LNCaP clone FGC (cell line): ENCODE results near the gene UST.

Experiments used
- DNase-seq: peaks from one replicate; pipeline ENCODE4 v3.0.0-alpha.2; 2011; ENCODE audit warnings: low read depth
- H3K4me3 ChIP-seq: 2 replicates; pipeline ENCODE4 v1.5.1; 2011; ENCODE audit warnings: mild to moderate bottlenecking, low read depth, low read length, control low read depth
- TF ChIP-seq, protein P1 (sequence below): IDR thresholded peaks from 2 replicates; pipeline ENCODE4 v1.5.1; 2012; ENCODE audit warnings: mild to moderate bottlenecking; ENCODE audit not compliant: control insufficient read depth, insufficient read depth; ENCODE audit errors: extremely low read depth

Gene UST

DNA sequence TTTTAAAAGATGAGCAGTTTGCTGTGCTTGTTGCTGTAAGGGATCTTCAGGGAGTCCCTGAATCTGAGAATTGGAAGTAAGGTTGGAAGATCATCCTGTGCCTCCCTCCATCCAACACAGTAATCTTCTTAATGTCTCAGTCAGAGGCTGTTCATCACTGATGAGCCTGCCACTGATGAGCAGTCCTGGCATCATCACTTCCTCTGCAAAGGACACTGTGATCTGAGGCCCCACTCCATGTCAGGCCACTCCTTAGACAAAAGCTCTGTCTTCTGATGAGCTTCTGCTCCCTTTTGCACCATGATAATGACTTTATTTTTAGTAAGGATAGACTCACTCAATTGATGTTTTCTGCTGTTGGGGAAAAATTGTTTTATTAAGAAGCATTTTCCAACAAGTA lies 121.0 kb downstream of the UST start:
- TF ChIP-seq, protein P1, sequence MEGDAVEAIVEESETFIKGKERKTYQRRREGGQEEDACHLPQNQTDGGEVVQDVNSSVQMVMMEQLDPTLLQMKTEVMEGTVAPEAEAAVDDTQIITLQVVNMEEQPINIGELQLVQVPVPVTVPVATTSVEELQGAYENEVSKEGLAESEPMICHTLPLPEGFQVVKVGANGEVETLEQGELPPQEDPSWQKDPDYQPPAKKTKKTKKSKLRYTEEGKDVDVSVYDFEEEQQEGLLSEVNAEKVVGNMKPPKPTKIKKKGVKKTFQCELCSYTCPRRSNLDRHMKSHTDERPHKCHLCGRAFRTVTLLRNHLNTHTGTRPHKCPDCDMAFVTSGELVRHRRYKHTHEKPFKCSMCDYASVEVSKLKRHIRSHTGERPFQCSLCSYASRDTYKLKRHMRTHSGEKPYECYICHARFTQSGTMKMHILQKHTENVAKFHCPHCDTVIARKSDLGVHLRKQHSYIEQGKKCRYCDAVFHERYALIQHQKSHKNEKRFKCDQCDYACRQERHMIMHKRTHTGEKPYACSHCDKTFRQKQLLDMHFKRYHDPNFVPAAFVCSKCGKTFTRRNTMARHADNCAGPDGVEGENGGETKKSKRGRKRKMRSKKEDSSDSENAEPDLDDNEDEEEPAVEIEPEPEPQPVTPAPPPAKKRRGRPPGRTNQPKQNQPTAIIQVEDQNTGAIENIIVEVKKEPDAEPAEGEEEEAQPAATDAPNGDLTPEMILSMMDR = no peak
- no peak for DNase-seq
- no peak overlapping the region for H3K4me3 ChIP-seq

DNA sequence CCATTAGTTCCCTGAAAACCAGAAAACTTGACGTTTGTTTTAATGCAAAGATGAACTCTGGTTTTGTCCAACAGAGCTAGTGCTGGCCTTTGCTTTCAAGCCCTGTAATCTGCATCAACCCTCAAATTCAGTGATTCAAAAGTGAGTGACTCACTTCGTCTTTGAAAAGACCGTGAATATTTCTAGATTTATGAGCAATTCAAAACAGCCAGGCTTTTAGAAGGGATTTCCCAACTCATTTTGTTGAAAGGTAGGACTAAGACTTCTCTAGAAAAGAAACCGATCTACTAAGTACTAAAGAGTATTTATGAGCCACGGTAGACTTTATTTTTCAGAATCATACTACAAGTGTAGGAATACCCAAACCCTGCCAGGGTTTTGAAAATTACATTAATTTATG lies 121.5 kb downstream of the UST start:
- no peak overlapping the region for H3K4me3 ChIP-seq
- DNase-seq = no peak
- TF ChIP-seq, protein P1 = no peak

DNA sequence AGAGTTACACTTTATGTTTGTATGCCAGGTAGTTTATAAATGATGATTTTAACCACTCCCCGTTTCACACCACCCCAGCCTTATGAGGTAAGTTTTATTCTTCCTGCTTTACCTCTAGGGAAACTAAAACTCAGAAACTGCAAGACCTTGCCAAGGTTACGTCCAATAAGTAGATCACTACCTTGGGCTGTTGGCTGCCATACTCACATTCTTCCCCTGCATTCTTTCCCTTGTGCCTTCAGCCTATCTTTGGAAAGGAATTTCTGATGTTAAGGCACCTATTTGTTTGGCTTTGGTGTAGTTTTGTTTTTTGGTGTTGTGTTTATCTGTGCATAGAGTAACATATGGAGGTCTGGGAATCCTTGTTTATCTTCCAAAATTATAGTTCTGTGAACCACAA lies 122.1 kb downstream of the UST start:
- no peak overlapping the region for H3K4me3 ChIP-seq
- no peak for DNase-seq
- TF ChIP-seq, protein P1 = no peak

DNA sequence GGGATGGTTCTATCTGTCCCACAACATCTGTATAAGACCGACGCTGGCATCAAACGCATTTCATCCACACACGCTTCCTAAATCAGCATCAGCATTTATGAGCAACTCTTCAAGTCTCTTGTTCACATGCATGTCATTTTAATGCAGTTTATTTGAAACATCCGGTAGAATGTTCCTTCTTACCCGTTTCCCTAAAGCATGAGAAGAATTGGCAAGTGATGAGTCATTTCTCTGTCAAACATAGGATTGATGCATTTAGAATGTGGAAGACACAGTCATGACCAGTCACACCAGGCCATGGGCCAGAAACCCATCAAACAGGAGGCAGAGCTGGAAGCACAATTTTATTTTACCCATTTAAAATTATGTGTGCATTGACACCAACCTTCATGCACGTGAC lies 122.8 kb downstream of the UST start:
- H3K4me3 ChIP-seq = no peak overlapping the region
- DNase-seq = no peak
- TF ChIP-seq, protein P1 = no peak

DNA sequence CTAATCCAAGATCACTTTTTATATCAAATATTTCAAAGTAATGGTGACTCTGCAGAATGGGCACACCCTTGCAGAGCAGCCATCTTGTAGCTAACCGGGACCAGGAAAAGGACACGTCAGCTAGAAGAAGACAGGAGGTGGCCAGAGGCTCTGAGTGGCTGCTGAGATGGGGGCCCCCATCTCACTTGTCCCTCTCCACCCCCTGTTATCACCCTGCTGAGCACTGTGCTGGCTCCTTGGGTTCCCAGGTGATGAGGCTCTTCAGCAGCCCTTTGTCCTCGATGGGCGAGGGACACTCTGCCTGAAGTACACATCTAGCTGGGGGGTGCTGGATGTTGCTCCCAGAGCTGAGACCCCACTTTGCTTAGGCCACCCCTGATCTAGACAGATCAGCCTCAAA lies 126.3 kb downstream of the UST start:
- DNase-seq = no peak
- H3K4me3 ChIP-seq = no peak overlapping the region
- TF ChIP-seq, protein P1 = no peak

DNA sequence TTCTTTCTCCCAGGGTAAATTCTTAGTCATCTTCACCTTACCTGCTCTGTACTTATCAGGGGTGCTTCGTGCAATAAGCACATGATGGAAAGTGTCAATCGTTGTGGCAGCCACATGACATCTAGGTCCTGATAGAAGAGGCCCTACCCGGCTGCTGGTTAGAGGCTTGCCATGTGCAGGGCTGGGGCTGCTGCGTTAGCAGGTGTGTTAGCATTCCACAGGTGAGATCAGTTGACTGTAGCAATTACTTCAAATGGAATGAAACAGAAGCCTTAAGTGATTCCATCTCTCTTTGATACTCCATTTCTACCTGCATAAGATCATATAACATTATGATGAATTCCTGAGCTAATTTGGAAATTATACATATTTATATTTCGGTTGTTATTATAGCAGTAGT lies 127.0 kb downstream of the UST start:
- no peak overlapping the region for H3K4me3 ChIP-seq

DNA sequence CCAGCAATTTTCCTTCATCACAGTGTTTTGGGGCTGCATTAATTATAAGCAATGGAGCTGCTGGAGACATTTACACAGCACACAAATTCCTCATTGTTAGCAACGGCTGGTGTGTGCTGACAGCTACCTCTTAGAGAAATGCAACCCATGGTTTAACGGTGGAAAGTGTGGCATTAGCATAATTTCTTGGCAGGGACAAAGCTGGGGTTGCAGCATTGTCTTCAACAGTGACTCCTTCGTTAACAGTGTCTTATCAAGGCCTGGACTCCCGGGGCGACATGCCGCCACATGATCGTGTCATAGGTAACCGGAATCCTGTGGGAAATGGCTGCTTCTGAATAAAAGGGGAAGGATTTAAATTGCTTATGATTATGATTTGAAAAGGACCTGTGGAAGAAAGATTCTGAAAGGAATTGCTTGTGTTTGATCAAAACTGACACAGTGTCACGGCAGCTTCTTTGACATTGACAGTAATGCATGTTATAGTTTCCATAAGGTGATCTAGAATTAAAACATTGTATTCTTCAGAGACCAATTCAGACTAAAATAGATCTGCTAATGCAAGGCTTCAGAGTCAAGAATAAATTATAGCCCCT lies 128.0 kb downstream of the UST start:
- TF ChIP-seq, protein P1 = no peak
- no peak overlapping the region for H3K4me3 ChIP-seq
- DNase-seq = no peak

More for the DNA sequence above, 127.0 kb downstream of the UST start:
- DNase-seq = no peak
- TF ChIP-seq, protein P1 = no peak
